DOHH2 (cell line): Measurements from ENCODE around the gene CALR.

Experiments used
- H3F3A ChIP-seq: fragments of 200-600 bp; sonication (generic), shearing (Covaris generic); 2 replicates; pipeline ENCODE4 v1.6.0; 2016; ENCODE audit warnings: antibody characterized with exemption, mild to moderate bottlenecking; ENCODE audit not compliant: control insufficient read depth, insufficient read depth
- H3K27ac ChIP-seq: fragments of 200-600 bp; sonication (generic); 2 replicates; pipeline ENCODE4 v1.5.1; 2014; ENCODE audit warnings: low read depth, mild to moderate bottlenecking, low read length, moderate library complexity
- H3K27me3 ChIP-seq: fragments of 200-600 bp; sonication (generic); 2 replicates; pipeline ENCODE4 v1.6.1; 2014; ENCODE audit warnings: mild to moderate bottlenecking, low read length, mixed read lengths; ENCODE audit not compliant: control insufficient read depth
- H3K36me3 ChIP-seq: fragments of 200-600 bp; sonication (generic); 2 replicates; pipeline ENCODE4 v1.6.1; 2014; ENCODE audit warnings: mild to moderate bottlenecking, low read length, moderate library complexity, mixed read lengths; ENCODE audit not compliant: control insufficient read depth
- H3K4me1 ChIP-seq: fragments of 200-600 bp; sonication (generic); 2 replicates; pipeline ENCODE4 v1.6.1; 2014; ENCODE audit warnings: mild to moderate bottlenecking, low read length, mixed read lengths; ENCODE audit not compliant: control insufficient read depth
- H3K4me2 ChIP-seq: fragments of 200-600 bp; sonication (generic); 2 replicates; pipeline ENCODE4 v1.6.0; 2014; ENCODE audit warnings: mild to moderate bottlenecking, low read length, moderate library complexity
- H3K4me3 ChIP-seq: fragments of 200-600 bp; sonication (generic); 2 replicates; pipeline ENCODE4 v1.5.1; 2014; ENCODE audit warnings: mild to moderate bottlenecking, low read length, mixed read lengths
- H3K79me2 ChIP-seq: fragments of 200-600 bp; sonication (generic); 2 replicates; pipeline ENCODE4 v1.6.1; 2014; ENCODE audit warnings: mild to moderate bottlenecking, low read length, mixed read lengths; ENCODE audit not compliant: control insufficient read depth
- H3K9me2 ChIP-seq: fragments of 200-600 bp; sonication (generic); replicated peaks from 2 replicates; pipeline ENCODE4 v1.6.1; 2014; ENCODE audit warnings: mild to moderate bottlenecking, low read length, mixed read lengths; ENCODE audit not compliant: control insufficient read depth
- H3K9me3 ChIP-seq: fragments of 200-600 bp; sonication (generic); 2 replicates; pipeline ENCODE4 v1.6.1; 2014; ENCODE audit warnings: antibody characterized with exemption, low read length, mixed read lengths; ENCODE audit not compliant: control insufficient read depth, insufficient read depth
- H4K20me1 ChIP-seq: fragments of 200-600 bp; sonication (generic); 2 replicates; pipeline ENCODE4 v1.6.0; 2014; ENCODE audit warnings: low read depth, mild to moderate bottlenecking, antibody characterized with exemption, low read length, moderate library complexity; ENCODE audit not compliant: control insufficient read depth, insufficient read depth
- EZH2phosphoT487 ChIP-seq: fragments of 200-600 bp; sonication (generic); IDR thresholded peaks from 2 replicates; pipeline ENCODE4 v1.6.1; 2017; ENCODE audit warnings: borderline replicate concordance, mild to moderate bottlenecking, antibody characterized with exemption, low read length, moderate library complexity, mixed read lengths
- TF ChIP-seq, protein P1 (sequence below): fragments of 200-600 bp; sonication (generic); IDR thresholded peaks from one replicate; pipeline ENCODE4 v1.5.1; 2014; ENCODE audit warnings: antibody characterized with exemption, mild to moderate bottlenecking, low read depth, low read length; ENCODE audit not compliant: poor library complexity, severe bottlenecking

Gene CALR

DNA sequence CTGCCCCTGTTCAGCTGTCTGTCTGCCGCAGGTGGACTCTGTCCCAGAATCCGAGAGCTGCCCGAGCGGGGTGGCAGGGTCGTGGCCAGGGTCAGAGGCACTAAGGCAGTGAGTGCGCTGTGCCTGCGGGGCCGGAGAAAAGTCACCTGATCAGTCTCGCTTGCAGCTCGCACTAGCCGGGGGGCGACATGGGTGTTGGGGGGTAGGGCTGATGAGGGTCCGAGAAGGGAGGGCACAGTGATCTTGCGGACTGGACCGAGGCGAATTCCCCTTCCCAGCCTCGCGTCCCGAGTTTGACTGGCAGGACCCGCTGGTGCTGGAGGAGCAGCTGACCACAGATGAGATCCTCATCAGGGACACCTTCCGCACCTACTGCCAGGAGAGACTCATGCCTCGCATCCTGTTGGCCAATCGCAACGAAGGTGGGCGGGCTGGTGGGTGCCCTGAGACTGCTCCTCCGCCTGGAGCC, 46.8 kb upstream of the CALR start:
- Histone ChIP-seq H3K9me3 (no peaks in the 10 kb centered on the region), H3K4me1 (peaks cover 16% of the 10 kb centered on the region), H3K27me3 (no peaks in the 10 kb centered on the region), H3K4me2 (peak overlapping the region; percentile 83), H3K36me3 (peaks cover 11% of the 10 kb centered on the region; the same call in 1 of the 2 replicates), H3F3A (no peaks in the 10 kb centered on the region), H3K27ac (no peak overlapping the region), H3K79me2 (peaks cover 13% of the 10 kb centered on the region), H4K20me1 (no peaks in the 10 kb centered on the region), H3K4me3 (peak overlapping the region; percentile 85), H3K9me2 (no peaks in the 10 kb centered on the region)
- TF ChIP-seq EZH2phosphoT487, result no peak
- TF ChIP-seq, protein P1, sequence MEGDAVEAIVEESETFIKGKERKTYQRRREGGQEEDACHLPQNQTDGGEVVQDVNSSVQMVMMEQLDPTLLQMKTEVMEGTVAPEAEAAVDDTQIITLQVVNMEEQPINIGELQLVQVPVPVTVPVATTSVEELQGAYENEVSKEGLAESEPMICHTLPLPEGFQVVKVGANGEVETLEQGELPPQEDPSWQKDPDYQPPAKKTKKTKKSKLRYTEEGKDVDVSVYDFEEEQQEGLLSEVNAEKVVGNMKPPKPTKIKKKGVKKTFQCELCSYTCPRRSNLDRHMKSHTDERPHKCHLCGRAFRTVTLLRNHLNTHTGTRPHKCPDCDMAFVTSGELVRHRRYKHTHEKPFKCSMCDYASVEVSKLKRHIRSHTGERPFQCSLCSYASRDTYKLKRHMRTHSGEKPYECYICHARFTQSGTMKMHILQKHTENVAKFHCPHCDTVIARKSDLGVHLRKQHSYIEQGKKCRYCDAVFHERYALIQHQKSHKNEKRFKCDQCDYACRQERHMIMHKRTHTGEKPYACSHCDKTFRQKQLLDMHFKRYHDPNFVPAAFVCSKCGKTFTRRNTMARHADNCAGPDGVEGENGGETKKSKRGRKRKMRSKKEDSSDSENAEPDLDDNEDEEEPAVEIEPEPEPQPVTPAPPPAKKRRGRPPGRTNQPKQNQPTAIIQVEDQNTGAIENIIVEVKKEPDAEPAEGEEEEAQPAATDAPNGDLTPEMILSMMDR, result no peak

DNA sequence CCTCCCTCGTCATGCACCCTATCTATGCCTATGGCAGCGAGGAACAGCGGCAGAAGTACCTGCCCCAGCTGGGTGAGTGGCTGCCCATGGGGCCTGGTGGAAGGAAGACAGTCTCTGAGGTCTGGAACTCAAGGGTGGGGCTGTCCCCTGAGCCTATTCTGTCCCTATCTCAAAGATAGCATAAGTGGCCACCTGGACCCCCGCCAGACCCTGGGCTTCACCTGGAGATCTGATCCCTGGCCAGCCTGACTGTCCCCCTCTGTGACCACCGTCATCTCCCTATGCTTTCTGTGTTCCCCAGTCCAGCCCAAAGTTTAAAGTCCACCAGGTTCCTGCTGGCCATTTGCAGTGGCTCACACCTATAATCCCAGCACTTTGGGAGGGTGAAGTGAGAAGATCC, 44.8 kb upstream of the CALR start:
- H3K27me3 ChIP-seq, result no peaks in the 10 kb centered on the region
- no peaks in the 10 kb centered on the region for H3K9me3 ChIP-seq
- no peaks in the 10 kb centered on the region for H3F3A ChIP-seq
- H3K4me2 ChIP-seq, result no peak overlapping the region
- H3K27ac ChIP-seq, result no peak overlapping the region
- peaks cover 24% of the 10 kb centered on the region for H3K36me3 ChIP-seq
- peaks cover 13% of the 10 kb centered on the region for H3K79me2 ChIP-seq
- no peaks in the 10 kb centered on the region for H3K9me2 ChIP-seq
- no peaks in the 10 kb centered on the region for H4K20me1 ChIP-seq
- H3K4me3 ChIP-seq, result no peak overlapping the region
- H3K4me1 ChIP-seq, result peaks cover 16% of the 10 kb centered on the region
- TF ChIP-seq, protein P1, result no peak
- TF ChIP-seq EZH2phosphoT487, result no peak

DNA sequence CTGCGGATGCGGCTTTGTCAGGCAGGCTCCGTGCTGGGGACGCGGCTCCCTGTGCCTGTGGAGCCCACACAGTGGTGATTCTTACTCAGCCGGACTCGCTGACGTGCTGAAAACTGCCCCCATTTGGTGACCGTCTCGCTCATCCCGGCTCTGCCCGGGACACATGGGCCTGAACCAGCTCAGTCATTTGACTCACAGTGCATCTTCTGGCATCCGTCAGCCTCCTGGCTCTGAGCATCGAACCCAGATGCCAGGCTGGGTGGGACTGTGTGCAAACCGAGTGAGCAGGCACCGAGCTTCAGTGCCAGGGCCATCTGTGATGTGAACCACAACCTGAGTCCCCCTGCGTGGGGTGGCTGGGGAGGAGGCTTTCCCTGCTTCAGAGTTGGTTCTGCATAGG, 41.9 kb upstream of the CALR start:
- H3K4me3 ChIP-seq, result no peak overlapping the region
- H3K27ac ChIP-seq, result no peak overlapping the region
- H3K9me3 ChIP-seq, result no peaks in the 10 kb centered on the region
- no peak overlapping the region for H3K4me2 ChIP-seq
- H3F3A ChIP-seq, result no peaks in the 10 kb centered on the region
- H3K36me3 ChIP-seq, result peaks cover 27% of the 10 kb centered on the region
- no peaks in the 10 kb centered on the region for H4K20me1 ChIP-seq
- H3K9me2 ChIP-seq, result no peaks in the 10 kb centered on the region
- TF ChIP-seq, protein P1, result no peak
- no peak for TF ChIP-seq EZH2phosphoT487
- H3K4me1 ChIP-seq, result peaks cover 6% of the 10 kb centered on the region
- H3K79me2 ChIP-seq, result peaks cover 8% of the 10 kb centered on the region
- no peaks in the 10 kb centered on the region for H3K27me3 ChIP-seq
